D721Med (cell line): ENCODE measurements around the gene SCNN1B.

Experiments used
- DNase-seq: peaks from one replicate; pipeline ENCODE4 v3.0.0; 2011; ENCODE audit warnings: low spot score; ENCODE audit not compliant: insufficient read length
- FAIRE-seq: peaks from 2 replicates; lab custom pipeline; 2011; peaks lifted over from hg19 to GRCh38; lab: Jason Lieb, UNC
- CTCF ChIP-seq: IDR thresholded peaks from 2 replicates; pipeline ENCODE4 v1.5.1; 2012; ENCODE audit warnings: mild to moderate bottlenecking, control low read depth; ENCODE audit not compliant: insufficient read depth; ENCODE audit errors: missing control alignments

Gene SCNN1B

GRCh38 chr16:23410176-23410575 is 108.1 kb downstream of the SCNN1B start:
- TF ChIP-seq CTCF: no peak
- FAIRE-seq: no peak
- no peak for DNase-seq

DNA sequence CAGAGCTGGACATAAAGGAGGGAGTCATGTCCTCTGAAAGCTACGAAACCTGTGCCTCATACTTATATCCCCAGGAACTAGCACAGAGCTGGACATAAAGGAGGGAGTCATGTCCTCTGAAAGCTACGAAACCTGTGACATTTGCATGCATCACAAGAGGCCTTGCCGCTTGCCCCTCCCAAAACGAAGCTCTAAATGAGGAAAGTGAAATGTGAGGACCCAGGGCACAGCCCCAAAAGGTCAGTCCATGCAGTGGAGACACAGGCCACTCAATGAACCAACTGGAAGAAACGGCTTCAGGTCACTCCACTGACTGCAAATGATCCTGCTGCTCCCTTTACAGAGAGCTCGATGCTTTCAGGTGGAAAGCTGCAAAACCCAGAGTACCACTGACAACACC is 112.6 kb downstream of the SCNN1B start:
- no peak for TF ChIP-seq CTCF
- FAIRE-seq (no peak), DNase-seq (no peak)

GRCh38 chr16:23416816-23417215 is 114.7 kb downstream of the SCNN1B start:
- FAIRE-seq: no peak
- DNase-seq: no peak
- TF ChIP-seq CTCF: no peak

DNA sequence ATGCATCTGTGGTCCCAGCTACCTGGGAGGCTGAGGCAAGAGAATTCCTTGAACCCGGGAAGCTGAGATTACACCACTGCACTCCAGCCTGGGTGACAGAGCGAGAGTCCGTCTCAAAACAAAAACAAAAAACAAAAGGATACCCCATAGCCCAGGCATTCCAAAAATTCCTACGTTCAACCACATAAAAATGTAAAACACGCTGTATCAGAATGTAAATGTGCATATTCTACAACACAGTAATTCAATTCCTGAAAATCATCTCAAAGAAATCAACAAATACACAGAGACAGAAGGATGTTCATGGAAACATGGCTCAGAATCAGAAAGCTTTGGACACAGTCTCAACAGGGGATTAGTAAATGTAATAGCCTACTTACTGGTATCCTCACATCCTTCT is 117.9 kb downstream of the SCNN1B start:
- DNase-seq (no peak), FAIRE-seq (no peak)
- no peak for TF ChIP-seq CTCF

DNA sequence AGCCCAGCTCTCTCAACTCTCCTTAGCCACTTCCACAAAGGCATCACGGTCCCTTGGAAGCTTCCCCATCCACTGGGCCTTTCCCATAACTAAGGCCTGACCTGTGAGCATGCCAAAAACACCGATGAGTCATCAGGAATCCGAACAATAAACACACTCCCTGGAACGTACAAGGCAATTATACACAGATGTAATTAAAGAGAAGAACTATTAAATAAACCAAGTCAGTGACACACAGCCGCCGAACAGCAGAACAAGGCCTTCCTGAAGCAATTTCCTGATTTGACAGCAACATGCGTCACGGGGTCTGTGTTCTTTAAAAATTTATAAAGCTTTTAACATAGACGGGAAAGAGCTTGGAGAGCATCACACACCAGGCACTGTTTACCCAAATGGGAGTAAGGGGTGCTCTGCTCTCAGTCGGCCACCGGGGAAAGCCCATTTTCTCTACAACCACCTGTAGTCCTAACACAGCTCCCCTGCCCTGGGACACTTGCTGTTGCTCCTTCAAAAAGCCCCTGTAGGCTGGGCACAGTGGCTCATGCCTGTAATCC is 121.5 kb downstream of the SCNN1B start:
- DNase-seq (no peak), FAIRE-seq (no peak)
- TF ChIP-seq CTCF: no peak

GRCh38 chr16:23424292-23424958 is 122.3 kb downstream of the SCNN1B start:
- no peak for TF ChIP-seq CTCF
- no peak for DNase-seq
- no peak for FAIRE-seq

DNA sequence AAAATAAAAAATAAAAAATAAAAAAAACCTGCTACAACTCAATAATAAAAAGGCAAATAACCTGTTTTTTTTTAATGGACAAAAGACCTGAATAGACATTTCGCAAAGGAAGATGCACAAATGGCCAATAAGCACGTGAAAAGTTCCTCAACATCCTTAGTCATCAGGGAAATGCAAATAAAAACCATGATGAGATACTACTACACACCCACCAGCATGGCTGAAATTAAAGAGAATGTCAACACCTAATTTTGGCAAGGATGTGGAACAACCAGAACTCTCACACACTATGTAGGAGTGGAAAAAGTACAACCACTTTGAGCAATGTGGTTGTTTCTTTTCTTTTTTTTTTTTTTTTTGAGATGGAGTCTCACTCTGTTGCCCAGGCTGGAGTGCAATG is 126.2 kb downstream of the SCNN1B start:
- TF ChIP-seq CTCF: no peak
- FAIRE-seq: no peak
- DNase-seq: no peak
